Measurements from ENCODE around the gene CADPS2.

CADPS2 gene

GRCh38 chr7:122724366-122724765, 161.9 kb downstream of the CADPS2 start:
- no peak for DNase-seq (ENCODE audit: low spot score)
- in situ Hi-C loops (cut with MboI; ENCODE audit: low sequenced_read_pairs, unreplicated experiment) = no loop called here

GRCh38 chr7:122719010-122719578, 167.2 kb downstream of the CADPS2 start:
- no peak for DNase-seq (ENCODE audit: low spot score)
- TF ChIP-seq CTCF (IDR thresholded peaks at IDR 0.05; ENCODE audit: borderline replicate concordance, control extremely low read depth, extremely low read depth, insufficient read depth, missing control alignments) = no peak
- in situ Hi-C loops (cut with MboI; ENCODE audit: low sequenced_read_pairs, unreplicated experiment) = no loop called here

More at GRCh38 chr7:122724366-122724765, 161.9 kb downstream of the CADPS2 start:
- no peak for TF ChIP-seq CTCF (IDR thresholded peaks at IDR 0.05; ENCODE audit: borderline replicate concordance, control extremely low read depth, extremely low read depth, insufficient read depth, missing control alignments)

GRCh38 chr7:122717356-122718089, 168.7 kb downstream of the CADPS2 start:
- DNase-seq (ENCODE audit: low spot score) = no peak
- no peak for TF ChIP-seq CTCF (IDR thresholded peaks at IDR 0.05; ENCODE audit: borderline replicate concordance, control extremely low read depth, extremely low read depth, insufficient read depth, missing control alignments)
- in situ Hi-C loops (cut with MboI; ENCODE audit: low sequenced_read_pairs, unreplicated experiment) = no loop called here

- in situ Hi-C loops (cut with MboI; ENCODE audit: low sequenced_read_pairs, unreplicated experiment) = no loop called here
- DNase-seq (ENCODE audit: low spot score) = no peak
These were observed 171.1 kb downstream of the CADPS2 start for GRCh38 chr7:122715183-122715582.

GRCh38 chr7:122710916-122711315, 175.3 kb downstream of the CADPS2 start:
- no peak for DNase-seq (ENCODE audit: low spot score)
- in situ Hi-C loops (cut with MboI; ENCODE audit: low sequenced_read_pairs, unreplicated experiment) = no loop called here
- no peak for TF ChIP-seq CTCF (IDR thresholded peaks at IDR 0.05; ENCODE audit: borderline replicate concordance, control extremely low read depth, extremely low read depth, insufficient read depth, missing control alignments)

More at GRCh38 chr7:122715183-122715582, 171.1 kb downstream of the CADPS2 start:
- TF ChIP-seq CTCF (IDR thresholded peaks at IDR 0.05; ENCODE audit: borderline replicate concordance, control extremely low read depth, extremely low read depth, insufficient read depth, missing control alignments) = no peak

- no peak for TF ChIP-seq CTCF (IDR thresholded peaks at IDR 0.05; ENCODE audit: borderline replicate concordance, control extremely low read depth, extremely low read depth, insufficient read depth, missing control alignments)
- in situ Hi-C loops (cut with MboI; ENCODE audit: low sequenced_read_pairs, unreplicated experiment) = no loop called here
- DNase-seq (ENCODE audit: low spot score) = no peak
These were observed 176.2 kb downstream of the CADPS2 start for GRCh38 chr7:122709930-122710646.
